NOMO-1 (cell line): Measurements from ENCODE around the gene WHRN.

Experiments
- DNase-seq, 2 experiments: peaks; one replicate each; lab custom pipeline; 2025; ENCODE audit not compliant: unreplicated experiment in 2 of 2; lab: John Stamatoyannopoulos, UW

WHRN gene

DNA sequence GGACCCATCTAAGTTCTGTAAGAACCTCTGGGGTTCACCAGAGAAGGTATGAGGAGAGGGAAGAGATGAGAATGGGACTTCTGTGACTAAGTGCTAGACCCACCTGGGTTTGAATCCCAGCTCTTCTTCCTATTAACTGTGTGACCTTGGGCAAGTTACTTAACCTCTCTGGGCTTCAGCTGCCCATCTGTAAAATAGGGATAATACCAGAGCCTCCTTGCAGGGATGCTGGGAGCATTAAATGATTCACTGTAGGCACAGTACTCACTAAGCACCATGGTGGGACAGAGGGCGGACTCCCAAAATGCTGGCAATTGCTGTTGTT lies 53.6 kb downstream of the WHRN start:
- DNase-seq: no peak

DNA sequence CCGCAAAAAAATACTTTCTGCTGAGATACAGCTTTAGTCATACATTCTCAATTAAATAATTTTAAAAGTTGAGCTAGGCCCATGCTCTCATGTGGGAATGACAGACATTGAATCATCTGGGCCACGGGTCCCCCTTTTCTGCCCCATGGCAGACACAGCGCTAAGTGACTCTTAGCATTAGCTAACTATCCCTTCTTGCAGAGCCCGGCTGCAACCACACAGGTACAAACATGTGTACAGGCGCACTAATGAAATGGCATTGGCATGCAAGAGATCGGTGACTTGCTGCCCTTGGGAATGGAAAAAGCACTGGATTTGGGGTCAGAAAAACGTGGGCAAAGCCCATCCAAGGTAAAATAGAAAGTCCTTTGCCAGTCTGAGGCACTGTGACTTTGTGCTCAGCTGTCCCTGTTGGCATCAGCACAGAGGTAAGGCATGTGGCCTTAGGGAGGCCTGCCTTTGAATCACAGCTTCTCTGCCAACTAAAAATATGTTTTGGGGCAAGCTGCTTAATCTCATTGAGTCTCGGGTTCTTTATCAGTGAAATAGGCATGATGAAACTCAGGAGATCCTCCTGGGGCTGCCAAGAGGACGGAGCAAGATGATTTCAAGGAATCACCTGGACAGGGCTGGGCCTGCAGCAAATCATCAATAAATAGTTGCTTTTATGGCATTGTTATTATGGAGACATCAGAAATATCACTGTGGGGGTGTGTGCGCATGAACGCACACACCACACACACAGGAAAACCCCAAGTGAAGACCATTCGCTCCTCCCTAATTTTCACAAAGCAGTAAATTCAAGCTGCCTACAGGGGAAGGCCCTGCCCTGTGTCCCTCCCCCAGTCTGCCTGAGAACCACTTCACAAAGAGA lies 54.2 kb downstream of the WHRN start:
- DNase-seq: no peak

DNA sequence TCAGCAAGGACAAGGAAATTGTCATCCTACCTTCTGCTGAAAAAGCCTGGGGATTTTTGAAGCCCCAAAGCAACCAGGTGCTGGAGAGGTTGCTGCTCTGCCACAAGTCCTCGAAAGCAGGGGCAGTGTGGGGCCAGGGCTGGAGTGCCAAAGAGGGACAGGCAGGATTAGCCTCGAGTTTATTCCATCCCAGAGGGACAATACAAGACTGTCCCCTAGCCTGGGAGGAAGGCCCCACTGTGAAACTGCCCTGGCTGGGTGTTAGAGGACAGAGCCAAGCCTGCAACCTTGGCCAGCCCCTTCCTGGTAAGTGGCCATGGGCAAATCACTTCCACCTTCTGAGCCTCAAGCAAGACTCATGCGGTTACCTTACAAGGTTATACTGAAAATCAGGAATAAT lies 55.1 kb downstream of the WHRN start:
- DNase-seq: no peak

DNA sequence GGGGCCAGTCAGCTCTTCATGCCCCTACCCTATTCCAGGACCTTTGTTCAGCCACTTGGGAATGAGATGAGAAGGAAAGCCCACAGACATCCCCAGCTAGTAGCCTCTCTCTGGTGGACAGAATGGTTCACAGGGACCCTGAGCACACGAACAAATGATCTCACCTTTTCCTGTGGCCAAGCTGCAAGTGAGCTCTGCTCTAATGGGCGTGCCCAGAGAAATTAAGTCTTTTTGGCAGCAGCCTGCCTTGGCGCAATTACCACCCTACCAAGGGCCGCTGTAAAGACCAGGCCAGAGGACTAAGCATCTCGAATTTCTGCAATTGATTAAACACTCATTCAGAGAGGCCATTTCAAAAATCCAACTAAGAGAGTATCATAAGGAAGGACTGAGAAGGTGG lies 56.0 kb downstream of the WHRN start:
- DNase-seq: no peak

DNA sequence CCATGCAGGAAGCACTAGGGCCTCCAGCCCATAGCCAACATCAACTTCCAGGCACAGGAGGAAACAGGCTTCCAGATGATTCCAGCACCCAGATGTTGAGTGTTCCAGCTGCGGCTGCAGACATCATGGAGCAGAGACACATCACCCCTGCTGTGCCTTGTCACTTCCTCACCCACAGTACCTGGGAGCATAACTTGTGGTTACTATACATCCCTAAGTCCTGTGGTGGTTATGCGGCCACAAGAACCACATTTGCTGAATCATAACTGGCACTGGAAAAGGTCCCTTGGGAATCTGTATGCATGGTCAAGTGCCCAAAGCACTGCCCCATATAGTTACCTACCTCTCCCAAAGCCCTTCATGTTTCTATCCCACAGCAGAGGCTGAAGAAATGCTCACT lies 56.6 kb downstream of the WHRN start:
- no peak for DNase-seq

DNA sequence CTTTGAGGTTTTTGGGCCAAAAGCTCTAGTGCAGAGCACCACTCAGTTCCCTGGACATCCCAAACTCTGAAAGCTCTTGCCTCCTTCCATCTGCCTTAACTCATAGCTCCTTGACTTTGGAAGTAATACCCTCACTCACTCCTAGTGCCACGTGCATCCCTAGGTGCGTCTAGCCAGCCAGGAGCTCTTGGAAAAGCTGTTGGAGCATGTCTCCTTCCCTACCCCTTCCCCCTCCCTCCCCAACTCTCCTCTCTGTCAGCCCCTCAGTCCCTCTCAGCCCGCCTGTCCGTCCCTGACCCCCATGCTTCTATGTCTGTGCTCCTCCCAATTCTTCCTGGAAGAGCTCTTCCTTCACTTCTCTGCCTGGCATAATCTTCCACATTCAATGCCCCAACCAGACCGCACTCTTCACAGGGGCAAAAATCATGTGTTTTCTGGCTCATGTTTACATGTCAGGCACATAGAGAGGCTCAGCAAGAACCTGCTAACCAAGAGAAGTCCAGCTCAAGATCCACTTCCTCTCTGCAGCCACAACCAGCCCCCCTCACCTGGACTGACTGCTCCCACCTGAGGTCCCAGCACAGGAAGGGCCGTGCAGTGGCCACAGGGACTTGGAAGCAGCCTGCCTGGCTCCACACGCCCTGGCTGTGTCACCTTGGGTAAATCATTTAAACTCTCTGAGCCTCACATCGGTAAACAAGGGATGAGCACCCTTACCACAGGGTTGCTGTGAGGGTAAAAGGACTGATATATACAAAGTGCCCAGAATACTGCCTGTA lies 58.4 kb downstream of the WHRN start:
- no peak for DNase-seq

DNA sequence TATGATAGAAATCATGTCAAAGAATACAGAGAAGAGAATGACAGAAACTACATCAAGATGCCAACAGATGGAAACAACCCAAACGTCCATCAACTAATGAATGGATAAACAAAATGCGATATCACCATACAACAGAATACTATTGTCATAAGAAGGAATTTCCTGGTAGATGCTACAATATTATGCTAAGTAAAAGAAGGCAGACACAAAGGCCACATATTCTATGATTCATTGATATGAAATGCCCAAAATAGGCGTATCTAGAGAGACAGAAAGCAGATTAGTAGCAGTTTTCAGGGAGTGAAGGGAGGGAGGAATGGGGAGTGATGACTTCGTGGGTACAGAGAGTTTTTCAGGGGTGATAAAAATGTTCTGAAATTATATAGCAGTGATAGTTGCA lies 59.2 kb downstream of the WHRN start:
- no peak for DNase-seq

DNA sequence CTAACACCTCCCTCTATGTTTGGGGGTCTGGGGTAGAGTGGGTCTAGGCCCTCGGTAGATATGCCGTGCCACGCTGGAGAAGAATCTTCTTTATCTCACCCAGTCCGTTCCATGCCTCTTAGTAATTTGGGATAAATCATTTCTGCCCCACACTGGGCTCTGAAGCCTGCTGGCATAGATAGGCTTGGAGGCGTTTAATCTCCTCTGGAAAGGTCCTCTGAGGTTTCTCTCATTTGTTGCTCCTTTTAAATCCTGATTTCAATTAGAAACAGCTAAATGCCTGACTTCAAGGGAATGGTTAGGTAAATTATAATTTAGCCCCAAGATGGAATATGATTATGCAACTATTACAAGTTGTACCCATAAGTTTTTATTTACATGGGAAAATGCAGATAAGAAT lies 59.7 kb downstream of the WHRN start:
- DNase-seq: no peak

DNA sequence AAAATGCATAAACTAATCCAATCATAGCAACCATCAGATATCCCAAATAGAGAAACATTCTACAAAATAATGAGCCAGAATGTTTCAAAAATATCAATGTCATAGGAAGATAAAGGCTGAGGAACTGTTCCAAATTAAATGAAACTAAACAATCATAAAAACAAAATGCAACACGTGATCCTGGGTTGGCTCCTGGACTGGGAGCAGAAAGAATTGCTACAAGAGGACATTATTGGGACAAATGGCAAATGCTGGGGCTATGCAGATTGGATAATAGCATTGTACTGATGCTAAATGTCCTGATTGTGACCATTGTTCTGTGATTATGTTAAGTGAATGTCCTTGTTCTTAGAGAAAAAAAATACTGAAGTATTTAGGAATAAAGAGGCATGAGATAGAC lies 63.3 kb downstream of the WHRN start:
- no peak for DNase-seq

DNA sequence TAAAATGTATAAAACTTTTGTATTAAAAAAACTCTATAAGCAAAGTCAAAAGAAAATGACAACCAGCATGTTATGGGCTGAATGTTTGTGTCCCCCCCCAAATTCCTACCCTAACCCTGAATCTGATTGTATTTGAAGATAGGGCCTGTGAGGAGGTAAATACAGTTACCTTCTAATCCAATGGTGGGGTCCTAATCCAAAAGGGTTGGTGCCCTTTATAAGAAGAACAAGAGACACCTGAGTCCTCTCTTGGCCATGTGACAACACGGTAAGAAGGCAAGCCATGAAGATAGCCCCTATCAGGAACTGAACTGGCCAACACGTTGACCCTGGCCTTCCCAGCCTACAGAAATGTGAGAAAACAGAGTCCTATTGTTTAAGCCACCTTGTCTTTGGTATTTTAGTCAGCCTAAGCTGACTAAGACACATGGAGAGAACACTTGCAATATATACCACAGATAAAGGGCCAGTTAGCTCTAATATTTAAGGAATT lies 67.8 kb downstream of the WHRN start:
- DNase-seq: no peak

DNA sequence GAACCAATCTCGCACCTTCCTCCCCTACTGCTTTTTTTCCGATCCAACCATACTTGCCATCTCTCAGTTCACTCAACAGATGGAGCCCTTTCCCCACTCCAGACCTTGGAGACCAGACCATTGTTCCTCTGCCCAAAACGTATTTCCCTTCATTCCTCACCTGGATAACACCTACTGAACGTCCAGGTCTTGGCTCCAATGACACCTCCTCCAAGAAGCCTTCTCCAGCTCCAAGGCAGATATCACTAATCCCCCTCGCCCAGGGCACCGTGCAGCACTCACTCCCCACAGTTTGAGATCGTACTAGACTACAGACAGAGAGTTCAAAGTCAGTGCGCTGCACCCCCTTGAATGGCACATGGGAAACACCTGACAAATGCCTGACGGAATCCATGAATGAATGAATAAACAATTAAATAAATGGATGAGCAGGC lies 70.4 kb downstream of the WHRN start:
- DNase-seq: peak in 1 of 2 experiments; percentile 21

DNA sequence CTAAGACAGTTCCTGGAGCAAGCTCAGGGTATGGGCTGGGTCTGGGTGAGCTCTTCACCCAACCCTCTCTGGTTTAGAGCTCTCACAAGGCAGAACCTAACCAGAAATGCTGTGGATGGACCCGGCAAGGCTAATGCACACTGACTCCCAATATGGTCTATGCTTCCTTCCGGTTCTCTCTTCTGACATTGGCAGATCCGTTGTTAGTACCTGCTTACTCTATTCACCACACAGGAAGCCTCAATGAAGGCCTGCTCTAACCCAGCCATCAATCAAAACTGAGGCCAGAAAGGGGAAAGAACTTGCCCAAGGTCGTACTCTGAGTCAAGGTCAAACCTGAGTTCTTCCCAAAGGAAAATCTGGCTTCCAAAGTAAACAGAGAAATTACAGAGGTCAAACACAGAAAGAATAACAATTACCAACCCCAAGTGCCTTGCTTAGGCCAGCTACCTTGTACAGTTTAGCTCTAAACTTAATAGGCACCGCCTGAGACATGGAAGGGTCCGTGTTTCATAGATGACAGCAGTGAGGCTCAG lies 71.5 kb downstream of the WHRN start:
- DNase-seq: no peak

DNA sequence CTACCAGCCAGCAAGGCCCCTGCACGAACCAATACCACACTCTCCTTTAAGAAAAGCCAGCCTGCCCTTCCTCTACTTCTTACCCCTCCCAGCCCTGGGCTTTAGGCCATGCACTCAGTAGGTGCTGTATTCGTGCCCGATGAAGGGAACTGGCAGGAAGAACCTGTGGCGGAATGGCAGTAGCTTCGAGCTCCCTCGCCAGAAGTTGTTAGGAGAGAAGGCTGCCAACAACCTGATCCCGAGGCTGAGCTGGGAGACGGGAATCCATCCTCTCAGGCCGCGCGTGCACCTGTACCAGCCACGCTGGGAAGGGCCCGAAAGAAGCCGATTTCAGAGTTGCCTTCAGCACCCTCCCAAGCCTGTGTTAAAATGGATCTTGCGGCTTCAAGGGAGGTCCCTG lies 72.2 kb downstream of the WHRN start:
- no peak for DNase-seq

DNA sequence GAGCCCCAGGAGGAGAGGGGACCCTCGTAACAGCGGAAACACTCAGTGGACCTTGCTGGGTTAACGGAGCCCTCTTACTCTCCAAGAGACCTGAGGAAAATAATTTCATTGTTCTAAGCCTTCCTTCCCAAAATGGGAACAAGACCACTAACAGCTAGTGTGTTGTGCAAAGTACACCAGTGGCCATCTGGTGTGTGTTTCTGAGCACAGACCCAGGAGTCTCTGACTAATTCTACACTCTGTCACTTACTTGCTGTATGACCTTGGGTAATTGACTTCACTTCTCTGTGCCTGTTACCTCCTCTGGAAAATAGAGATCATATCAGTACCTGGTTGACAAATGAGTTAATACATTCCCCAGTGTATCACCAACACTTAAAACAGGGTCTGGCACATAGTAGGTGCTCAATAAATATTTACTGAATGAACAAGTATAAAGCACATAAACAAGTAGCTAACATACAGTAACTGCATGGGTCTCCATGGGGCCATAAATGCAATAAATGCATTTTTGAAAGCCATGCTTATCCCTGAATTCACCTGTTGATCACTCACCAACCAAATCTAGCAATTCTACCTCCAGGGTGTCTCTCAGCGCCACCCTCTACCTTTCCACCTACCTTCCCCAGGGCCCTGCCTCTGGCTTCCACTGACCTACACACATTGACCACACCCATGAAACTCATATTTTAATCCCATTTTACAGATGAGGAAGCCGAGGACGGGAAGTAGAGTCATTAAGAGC lies 72.8 kb downstream of the WHRN start:
- no peak for DNase-seq

DNA sequence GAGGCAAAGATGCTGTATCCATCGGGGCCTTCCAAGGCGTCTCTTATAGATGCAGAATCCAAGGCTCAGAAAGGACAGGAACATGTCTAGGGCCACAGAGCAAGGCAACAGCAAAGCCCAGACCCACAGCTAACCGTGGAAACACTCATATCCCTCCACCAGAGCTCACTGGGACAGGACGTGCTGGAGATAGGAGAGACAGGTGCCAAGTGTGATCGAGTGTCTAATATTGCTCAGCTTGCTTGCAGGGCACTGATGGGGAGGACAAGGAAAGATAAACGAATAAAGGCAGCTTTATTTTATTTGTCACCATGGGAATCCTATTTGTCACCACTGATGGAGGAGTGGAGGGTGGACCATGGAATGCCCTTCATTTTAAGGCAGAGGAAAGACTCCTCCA lies 73.5 kb downstream of the WHRN start:
- DNase-seq: no peak

DNA sequence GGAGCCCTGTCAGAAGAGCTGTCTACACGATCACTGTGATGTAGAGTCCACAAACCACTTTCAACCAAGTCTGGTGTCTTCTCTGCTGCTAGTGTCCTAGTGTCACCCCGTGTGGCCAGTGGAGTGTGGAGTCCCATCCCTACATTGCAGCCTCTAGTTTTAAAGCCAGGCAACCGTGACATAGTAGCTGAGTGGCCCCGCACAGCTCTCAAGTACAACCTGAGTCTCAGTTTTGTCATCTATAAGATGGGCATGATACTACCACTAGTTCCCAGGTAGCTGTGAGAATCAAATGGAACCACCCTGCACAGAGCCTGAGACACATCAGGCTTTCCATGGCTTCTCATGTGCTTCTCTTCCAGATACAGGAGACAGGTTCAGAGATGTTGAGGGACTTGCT lies 74.3 kb downstream of the WHRN start:
- no peak for DNase-seq

DNA sequence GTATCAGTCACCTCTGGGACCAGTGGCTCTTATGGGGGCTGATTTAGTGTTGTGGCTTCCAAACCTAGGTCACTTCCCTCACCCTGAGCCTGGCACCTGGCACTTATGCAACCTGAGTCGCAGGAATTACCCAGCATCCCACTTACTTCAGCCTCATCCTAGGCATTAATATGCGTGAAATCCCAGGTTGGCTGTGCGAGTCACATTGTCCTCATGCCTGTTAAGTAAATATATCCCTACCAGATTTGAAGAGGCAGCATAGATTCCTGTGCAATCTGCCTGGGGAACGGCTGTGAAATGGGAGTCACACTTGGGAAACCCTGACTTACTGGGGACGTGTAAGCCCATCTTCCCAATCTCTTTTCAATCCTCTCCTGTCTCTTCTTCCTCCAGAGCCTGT lies 74.8 kb downstream of the WHRN start:
- no peak for DNase-seq

DNA sequence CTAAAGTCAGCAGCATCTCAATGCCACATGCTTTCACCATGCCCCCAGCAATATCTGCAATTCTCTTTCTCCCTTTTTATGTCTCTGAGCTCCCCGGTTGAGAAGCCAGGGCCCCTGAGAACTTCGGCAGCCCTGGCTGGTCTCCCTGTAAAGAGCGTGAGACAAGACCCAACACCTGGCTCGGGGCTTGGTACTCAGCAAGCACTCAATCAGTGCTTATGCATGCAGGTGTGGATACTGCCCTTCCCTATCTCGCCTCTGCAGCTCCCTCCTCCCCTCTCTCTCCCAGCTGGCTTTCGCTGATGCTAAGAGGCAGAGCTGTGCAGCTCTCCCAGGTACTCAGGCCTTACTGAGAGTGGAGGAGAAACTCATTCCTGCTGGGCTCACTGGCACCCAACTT lies 75.8 kb downstream of the WHRN start:
- DNase-seq: no peak

DNA sequence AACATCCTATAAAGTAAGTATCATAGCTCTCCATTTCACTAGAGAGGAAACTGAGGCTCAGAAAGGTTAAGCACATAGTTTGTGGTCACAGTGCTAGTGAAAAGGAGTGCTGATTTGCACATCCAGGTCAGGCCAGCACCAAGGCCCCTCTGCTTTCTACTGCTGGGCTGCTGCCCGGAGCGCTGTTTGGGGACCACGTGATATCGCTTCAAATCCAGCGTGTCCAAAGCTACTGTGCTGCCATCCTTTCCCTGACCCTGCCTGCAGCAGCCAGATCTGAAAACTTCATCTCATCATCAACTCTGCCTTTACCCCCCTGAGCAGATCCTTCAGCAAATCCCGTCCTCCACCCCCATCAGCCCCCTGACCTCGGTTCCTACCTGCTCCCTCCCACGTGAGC lies 76.8 kb downstream of the WHRN start:
- DNase-seq: no peak

DNA sequence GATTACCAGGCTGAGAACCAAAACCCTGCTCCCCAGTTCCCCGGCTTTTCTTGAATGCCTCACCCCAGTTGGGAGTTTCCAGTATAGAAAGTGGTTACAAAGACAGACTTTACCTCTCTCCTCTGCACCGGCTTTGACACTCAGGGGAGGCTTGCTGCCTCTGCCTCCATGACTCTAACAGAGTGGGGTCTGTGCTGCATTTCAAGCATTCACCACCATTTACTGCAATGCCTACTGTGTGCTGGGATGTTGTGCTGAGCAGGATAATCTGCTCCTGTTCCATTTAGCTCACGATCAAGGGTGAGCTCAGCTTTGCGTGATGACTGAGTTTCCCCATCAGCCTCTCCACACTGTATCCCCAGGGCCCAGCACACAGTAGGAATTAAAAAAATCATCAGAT lies 77.6 kb downstream of the WHRN start:
- DNase-seq: no peak
